HG03571 (cell line): Measurements from ENCODE around the gene ZNF213.

Experiments used
- ATAC-seq: cut with Tn5 transposase; IDR thresholded peaks from one replicate; pipeline ENCODE4 v1.9.1; 2021; ENCODE audit not compliant: unreplicated experiment

Gene ZNF213

GRCh38 chr16:3099732-3100499 is 34.9 kb upstream of the ZNF213 start:
- ATAC-seq: no peak

DNA sequence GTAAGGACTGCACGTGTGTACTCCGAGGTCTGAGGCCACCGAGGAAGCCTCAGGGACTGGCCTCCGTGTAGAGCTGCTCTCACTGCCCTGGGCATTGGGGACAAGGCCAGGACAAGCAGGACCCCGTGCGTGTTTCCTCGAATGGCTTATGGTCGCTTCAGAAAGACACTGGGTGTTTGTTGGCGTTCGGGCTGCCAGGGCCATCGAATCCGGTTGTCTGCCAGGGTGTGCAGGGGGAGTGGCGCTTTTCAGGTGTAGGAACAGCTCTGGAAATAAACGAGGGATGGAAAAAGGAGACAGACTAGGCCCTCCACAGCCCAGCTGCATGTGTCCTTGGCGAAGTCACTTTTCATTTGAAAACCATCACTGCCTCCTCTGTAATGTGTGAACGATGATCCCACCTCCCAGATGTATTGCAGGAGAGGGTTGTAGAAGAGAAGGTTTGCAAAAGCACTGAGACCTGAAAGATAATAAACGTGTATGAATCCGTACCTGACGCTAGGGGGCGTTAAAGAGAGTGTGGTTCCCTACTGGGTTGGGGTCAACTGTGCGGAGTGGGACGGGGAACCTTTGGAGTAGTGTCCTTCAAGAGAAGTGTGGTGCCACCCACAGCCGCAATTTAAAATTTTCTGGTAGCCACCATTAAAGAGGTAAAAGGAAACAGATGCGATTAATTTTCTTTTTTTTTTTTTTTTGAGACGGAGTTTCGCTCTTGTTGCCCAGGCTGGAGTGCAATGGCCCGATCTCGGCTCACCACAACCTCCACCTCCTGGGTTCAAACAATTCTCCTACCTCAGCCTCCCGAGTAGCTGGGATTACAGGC is 33.6 kb upstream of the ZNF213 start:
- ATAC-seq: no peak

GRCh38 chr16:3101841-3102470 is 32.9 kb upstream of the ZNF213 start:
- ATAC-seq: no peak

DNA sequence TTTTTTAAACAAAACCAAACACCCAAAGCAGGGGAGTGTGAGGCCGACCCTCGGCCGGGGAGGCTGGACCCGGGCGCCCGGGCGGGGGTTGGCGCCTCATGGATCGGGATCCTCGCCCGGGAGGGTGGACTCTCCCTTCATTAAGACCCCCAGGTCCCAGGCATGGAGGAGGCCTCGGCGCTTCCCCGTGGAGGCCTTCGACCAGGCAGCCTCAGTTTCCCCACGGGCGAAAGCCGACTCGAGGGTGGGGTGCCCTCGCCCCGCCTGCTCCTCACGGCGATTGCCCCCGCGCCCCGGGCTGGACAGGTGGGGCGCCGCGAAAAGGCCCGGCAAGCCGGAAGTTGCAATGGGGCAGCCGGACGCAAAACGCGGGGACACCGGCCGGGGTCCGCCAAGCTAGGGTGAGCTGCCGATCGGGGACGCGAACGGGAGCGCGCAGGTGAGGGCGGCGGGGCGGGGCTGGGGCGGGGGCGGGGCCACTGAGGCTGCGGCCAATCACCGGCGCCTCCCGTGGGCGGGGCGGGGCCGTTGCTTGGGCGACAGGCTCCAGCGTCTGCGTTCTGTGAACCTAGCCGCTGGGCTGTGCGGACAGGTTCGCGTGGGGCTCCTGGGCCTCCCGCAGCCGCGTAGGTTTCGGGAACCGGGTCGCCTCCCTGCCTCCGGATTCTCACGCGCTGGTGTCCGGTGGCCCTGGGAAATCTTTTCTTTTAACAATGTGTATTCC is 28.5 kb upstream of the ZNF213 start:
- ATAC-seq: peak; percentile 73

GRCh38 chr16:3112058-3112880 is 22.6 kb upstream of the ZNF213 start, which contains the start of gene ZNF205:
ZNF205 (plus strand) TSS chr16:3112586; CDS start chr16:3113431, 845 bp downstream.
- no peak for ATAC-seq

- no peak for ATAC-seq
Measured at GRCh38 chr16:3112881-3113574, 21.8 kb upstream of the ZNF213 start.

GRCh38 chr16:3113765-3114479 is 20.9 kb upstream of the ZNF213 start:
- ATAC-seq: no peak

DNA sequence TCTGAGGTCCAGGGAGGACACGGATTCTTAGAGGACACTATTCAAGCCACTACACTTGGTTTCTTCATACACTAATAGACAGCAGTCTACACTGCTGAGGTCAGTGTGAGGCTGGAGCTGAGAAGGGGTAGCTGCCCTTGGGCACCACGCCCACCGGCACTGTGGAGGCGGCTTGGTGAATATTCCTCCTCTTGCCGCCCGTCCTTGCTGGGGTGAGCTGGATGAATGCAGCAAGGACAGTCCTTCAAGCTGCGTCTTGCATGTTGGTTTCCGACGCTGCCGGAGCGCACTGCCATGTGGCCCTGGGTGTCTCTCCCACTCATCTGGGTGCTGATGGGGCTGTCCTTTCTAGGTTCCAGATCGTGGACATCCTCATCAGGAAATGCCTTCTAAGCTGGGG is 19.8 kb upstream of the ZNF213 start:
- ATAC-seq: no peak

DNA sequence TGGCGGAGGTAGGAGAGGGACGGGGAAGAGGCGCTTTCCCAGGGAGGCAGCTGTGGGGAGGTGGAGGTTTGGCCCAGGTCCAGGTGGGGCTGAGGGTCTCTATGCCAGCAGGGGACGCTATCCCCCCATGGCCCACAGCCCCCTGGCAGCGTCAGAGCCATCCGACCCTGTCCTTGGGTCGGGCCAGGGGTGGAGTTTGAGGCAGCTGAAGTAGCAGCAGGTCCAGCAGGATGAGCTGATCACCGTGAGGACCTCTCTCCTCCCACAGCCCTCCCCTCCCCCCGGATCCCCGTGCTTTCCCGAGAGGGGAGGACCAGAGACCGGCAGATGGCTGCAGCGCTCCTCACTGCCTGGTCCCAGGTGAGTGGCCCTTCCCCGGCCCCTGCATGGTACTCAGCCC is 19.3 kb upstream of the ZNF213 start:
- ATAC-seq: no peak

- no peak for ATAC-seq
Measured at GRCh38 chr16:3118204-3118790, 16.5 kb upstream of the ZNF213 start.

DNA sequence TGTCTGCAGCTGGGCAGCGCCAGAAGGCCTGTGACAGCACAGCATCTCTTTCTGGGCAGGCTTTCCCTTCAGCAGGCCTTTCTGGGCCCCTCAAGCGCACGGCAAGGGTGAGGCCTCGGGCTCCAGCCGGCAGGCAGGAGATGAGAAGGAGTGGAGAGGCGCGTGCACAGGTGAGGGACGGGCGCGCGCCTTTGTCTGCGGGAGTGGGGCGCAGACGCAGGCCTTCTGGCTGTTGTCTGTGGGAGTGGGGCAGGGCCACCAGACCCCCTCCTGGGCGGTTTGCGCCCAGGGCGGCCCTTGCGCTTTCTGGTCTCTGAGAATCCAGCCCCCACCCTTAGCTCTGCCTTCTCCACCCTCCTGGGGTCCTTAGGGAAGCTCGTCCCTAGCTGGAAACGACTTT is 16.0 kb upstream of the ZNF213 start:
- no peak for ATAC-seq

DNA sequence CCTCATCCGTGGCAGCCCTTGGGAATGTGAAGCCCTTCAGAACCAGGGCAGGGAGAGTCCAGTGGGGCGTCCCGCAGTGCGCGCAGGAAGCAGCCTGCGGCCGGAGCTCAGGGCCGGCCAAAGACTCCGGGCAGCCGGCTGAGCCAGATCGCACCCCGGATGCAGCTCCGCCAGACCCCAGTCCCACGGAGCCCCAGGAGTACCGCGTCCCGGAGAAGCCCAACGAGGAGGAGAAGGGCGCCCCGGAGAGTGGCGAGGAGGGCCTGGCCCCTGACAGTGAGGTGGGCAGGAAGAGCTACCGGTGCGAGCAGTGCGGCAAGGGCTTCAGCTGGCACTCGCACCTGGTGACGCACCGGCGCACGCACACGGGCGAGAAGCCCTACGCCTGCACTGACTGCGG is 15.5 kb upstream of the ZNF213 start:
- ATAC-seq: no peak

GRCh38 chr16:3119701-3120408 is 15.0 kb upstream of the ZNF213 start:
- ATAC-seq: no peak

DNA sequence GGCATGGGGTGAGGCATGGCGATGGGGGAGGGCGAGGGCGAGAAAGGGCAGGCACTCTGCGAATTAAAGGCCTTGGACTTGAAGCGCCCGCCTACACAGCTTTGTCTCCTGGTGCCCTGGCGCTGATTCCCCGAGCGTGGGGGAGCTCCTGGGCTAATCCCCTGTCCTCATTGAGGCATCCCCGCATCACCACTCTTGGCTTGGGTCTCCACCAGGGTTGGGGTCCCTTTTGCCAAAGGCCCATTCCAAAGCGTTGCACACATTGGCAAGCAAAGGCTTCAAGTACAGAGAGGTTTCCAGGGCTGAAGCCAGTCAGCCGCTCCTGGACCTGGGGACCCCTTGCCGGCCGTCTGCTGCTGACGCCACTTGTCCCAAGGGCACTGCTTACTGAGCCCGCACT is 14.4 kb upstream of the ZNF213 start:
- no peak for ATAC-seq

GRCh38 chr16:3121851-3122467 is 12.9 kb upstream of the ZNF213 start:
- ATAC-seq: no peak

DNA sequence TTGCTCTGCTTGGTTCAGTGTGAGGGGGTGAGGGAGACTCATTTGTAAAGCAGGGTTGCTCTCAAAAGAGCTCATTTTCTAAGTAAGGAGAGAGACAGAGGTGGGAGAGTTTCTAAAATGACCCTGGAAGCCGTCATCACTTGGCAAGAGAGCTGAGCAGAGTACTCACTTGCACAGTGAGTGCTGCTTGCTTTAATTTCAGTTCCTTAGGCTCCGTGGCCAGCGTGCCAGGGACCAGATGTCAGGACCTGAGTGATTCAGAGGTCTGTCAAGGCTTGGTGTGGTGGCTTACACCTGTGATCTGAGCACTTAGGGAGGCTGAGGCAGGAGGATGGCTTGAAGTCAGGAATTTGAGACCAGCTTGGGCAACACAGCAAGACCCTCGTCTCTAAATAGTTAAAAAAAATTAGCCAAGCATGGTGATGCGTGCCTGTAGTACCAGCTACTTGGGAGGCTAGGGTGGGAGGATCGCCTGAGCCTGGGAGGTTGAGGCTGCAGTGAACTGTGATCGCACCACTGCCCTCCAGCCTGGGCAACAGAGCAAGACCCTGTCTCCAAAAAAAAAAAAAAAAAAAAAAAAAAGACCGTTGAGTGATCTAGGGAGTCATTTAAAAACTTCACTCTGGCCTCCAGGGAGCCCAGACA is 11.8 kb upstream of the ZNF213 start:
- no peak for ATAC-seq
